Naive thymus-derived CD8-positive, alpha-beta T cell (primary cell): ENCODE data around the gene IRF4. TPM values are rescaled to one million over a fixed set of nuclear protein-coding genes. Genes with fewer than 3 reads are reported as not detected.

Source experiments
- ATAC-seq, 2 donors: fragments of 150-1000 bp; cut with Tn5 transposase in 1 of 2; sonication (Bioruptor Pico), chemical (Tn5 transposase) in 1 of 2; 1 replicate in 1 of 2; 2 replicates in 1 of 2; pipeline ENCODE4 v1.10.0; 2021; ENCODE audit warnings: mild to moderate bottlenecking in 2 of 2, moderate library complexity in 2 of 2
- POLR2A ChIA-PET: fragments of 350-600 bp; sonication (Branson Sonifier 250); formaldehyde crosslinking; loops from one replicate; lab custom pipeline; 2021; ENCODE audit warnings: antibody characterized with exemption; lab: Charles Lee
- DNase-seq, 10 donors: peaks; one replicate each; pipeline versions ENCODE4 v3.0.0 to v3.0.0-alpha.2; 2020 to 2022
- H3K27ac Mint-ChIP-seq, 10 donors: one replicate each; pipeline ENCODE4 v1.8.0; 2020 to 2022; ENCODE audit warnings: mild to moderate bottlenecking in 10 of 10, mixed read lengths in 10 of 10, moderate library complexity in 4 of 10, inconsistent platforms in 1 of 10
- H3K27me3 Mint-ChIP-seq, 5 donors: one replicate each; pipeline ENCODE4 v1.8.0; 2021 to 2022; ENCODE audit warnings: mixed read lengths in 5 of 5
- H3K36me3 Mint-ChIP-seq, 3 donors: one replicate each; pipeline ENCODE4 v1.8.0; 2020 to 2022; ENCODE audit warnings: mixed read lengths in 3 of 3, mild to moderate bottlenecking in 2 of 3, inconsistent platforms in 1 of 3
- H3K4me1 Mint-ChIP-seq, 4 donors: one replicate each; pipeline ENCODE4 v1.8.0; 2021 to 2022; ENCODE audit warnings: mixed read lengths in 4 of 4
- H3K4me3 Mint-ChIP-seq, 10 donors: one replicate each; pipeline ENCODE4 v1.8.0; 2020 to 2022; ENCODE audit warnings: mild to moderate bottlenecking in 10 of 10, mixed read lengths in 10 of 10, moderate library complexity in 6 of 10, inconsistent platforms in 1 of 10
- H3K9me3 Mint-ChIP-seq, 9 donors: one replicate each; pipeline ENCODE4 v1.8.0; 2020 to 2022; ENCODE audit warnings: mixed read lengths in 9 of 9, mild to moderate bottlenecking in 3 of 9, inconsistent platforms in 1 of 9, moderate library complexity in 1 of 9
- polyA plus RNA-seq, 3 donors: library from polyadenylated mRNA; unstranded; fragments of 300-500 nt; fragmentation: Illumina TruSeq; gene quantifications; one replicate each; pipeline ENCODE4 v1.2.3, GENCODE V29; 2021
- total RNA-seq, 8 experiments: library from RNA in 2 of 8; stranded (reverse) in 2 of 8; gene quantifications; one replicate each; pipeline ENCODE4 v1.2.3 and lab custom pipeline; 2021 to 2026

The IRF4 gene
- total and polyA plus RNA-seq, 5 experiments from 2014 or later: 0.44 to 10.4 (median 0.97) TPM

DNA sequence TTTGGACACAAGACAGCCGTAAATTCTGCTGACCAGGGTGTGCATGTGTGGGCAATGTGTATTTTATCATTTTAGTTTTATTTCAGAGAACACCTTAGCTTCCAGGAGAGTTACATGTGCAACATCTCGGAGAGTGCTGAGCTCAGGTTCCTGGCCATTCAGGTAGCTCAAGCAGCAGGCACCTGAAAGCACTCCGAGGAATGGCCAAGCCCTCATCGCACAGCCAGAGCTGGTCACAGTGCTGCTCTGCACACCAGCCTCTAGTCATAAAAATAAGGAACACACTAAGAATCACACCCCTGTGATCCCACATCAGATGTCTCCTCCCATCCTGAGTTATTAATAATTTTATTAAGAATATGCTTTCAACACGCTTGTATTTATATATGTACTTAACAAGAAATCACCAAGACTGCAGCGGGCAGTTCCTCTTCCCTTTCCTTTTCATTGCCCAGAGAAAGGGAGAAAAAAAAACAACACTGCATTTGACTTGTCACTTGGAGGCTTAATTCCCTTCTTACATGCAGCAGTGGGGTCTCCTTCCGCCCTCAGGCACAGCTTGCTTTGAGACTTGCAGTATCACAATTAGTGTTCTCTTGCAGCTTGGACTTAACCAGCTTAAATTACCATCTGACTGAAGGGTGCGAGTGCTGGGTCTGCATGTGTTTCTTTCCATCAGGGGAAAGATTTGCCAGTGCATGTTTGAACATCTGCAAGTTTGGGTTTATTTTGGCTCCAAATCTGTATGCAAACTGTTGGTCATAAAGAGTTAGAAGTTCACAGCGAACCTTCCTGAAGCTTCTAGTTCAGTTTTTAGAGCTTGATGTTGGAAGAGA, 36.0 kb upstream of the IRF4 start:
- peaks cover 15 to 27% (median 21%) of the 10 kb centered on the region in 4 donors for H3K4me1 Mint-ChIP-seq
- H3K27ac Mint-ChIP-seq: peak overlapping the region in 2 of 10 donors; percentile 3 to 70
- H3K36me3 Mint-ChIP-seq: peaks cover 0 to 11% (median 2%) of the 10 kb centered on the region in 3 donors
- peaks cover 0 to 11% (median 0%) of the 10 kb centered on the region in 9 donors for H3K9me3 Mint-ChIP-seq
- no peak for DNase-seq
- POLR2A ChIA-PET: no interaction called here
- no peaks in the 10 kb centered on the region for H3K27me3 Mint-ChIP-seq
- no peak for ATAC-seq
- H3K4me3 Mint-ChIP-seq: no peak overlapping the region

DNA sequence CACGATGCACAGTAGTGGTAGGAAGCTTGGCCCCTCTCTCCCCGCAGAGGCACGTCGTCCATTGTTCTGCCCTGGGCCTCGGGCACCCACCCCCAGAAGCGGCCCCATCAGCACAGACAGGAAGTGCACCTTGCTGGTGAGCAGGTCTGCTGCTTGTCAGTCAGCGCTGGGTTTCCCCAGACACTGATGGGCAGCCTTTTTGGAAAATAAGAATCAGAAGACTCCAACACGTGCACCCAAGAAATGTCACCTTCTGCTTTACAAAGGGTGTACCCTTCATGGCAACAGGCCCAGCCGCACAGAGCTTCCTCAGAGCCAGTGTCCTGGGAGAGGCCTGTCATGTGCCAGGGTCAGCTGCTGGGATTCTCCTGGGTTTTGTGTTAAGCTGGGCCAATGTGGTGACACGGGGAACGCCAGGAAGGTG, 34.7 kb upstream of the IRF4 start:
- H3K4me1 Mint-ChIP-seq: peaks cover 15 to 38% (median 26%) of the 10 kb centered on the region in 4 donors
- peaks cover 0 to 2% (median 0%) of the 10 kb centered on the region in 3 donors for H3K36me3 Mint-ChIP-seq
- ATAC-seq: peak in 1 of 2 donors; percentile 25
- no peaks in the 10 kb centered on the region for H3K27me3 Mint-ChIP-seq
- DNase-seq: no peak
- POLR2A ChIA-PET: no interaction called here
- H3K9me3 Mint-ChIP-seq: peaks cover 0 to 13% (median 0%) of the 10 kb centered on the region in 9 donors
- H3K4me3 Mint-ChIP-seq: no peak overlapping the region
- H3K27ac Mint-ChIP-seq: peak overlapping the region in 7 of 10 donors; percentile 20 to 85 (median 52)

DNA sequence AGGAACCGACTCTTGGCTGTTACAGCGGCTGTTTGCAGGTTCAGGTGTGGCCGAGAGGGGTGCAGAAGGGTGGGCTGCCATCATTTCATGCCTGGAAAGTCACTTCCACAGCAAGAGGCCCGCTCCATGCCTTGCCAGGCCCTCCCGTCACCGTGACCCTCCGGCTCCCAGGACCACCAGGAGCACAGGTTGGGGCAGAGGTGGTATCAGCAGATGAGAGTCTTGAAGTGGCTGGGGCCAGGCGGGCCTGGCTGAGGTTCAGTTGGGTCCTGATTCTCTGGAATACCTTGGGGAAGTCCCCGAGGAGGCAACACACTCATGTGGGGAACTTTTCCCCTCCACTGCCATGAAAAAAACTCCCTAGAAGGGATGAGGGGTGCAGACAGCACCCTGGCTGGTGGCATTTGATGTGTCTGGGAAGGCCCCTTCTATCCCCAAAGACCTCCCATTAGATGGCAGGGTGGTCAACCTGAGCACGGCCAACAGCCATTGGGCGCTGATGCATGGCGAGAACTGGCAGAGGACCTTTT, 34.2 kb upstream of the IRF4 start:
- H3K4me3 Mint-ChIP-seq: no peak overlapping the region
- peak overlapping the region in 4 of 10 donors; percentile 20 to 85 (median 38) for H3K27ac Mint-ChIP-seq
- peaks cover 15 to 38% (median 27%) of the 10 kb centered on the region in 4 donors for H3K4me1 Mint-ChIP-seq
- POLR2A ChIA-PET: no interaction called here
- H3K36me3 Mint-ChIP-seq: no peaks in the 10 kb centered on the region
- H3K27me3 Mint-ChIP-seq: no peaks in the 10 kb centered on the region
- peaks cover 0 to 11% (median 0%) of the 10 kb centered on the region in 9 donors for H3K9me3 Mint-ChIP-seq
- DNase-seq (no peak), ATAC-seq (no peak)

DNA sequence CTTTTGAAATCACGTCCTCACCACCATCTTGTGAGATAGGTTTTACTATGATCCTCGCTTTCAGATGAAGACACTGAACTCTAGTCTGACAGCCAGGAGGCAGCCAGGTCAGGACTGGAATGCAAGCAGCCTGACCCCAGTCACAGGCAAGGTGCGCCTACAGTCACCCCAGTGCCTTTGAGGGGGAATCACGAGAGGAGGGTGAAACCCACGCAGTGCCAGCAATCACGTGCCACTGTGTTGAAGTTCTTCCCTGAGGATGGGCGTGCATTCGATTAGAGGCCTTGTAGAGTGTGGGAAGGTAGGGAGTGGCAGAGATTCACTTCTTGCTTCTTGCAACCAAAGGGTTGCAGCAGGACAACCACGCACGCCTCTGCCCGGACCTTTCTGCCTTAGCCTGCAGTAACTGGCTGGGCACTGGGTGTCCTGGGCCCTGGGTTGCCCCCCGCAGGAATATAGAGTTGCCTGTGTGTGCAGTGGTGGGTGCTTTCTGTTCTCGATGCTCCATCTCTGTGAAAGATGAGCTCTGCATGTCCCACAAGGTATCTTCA, 33.7 kb upstream of the IRF4 start:
- DNase-seq (no peak), ATAC-seq (no peak)
- POLR2A ChIA-PET: no interaction called here
- Mint-ChIP-seq H3K4me1 (peaks cover 15 to 38% (median 27%) of the 10 kb centered on the region in 4 donors), H3K27me3 (no peaks in the 10 kb centered on the region), H3K36me3 (peaks cover 0 to 5% (median 0%) of the 10 kb centered on the region in 3 donors), H3K27ac (peak overlapping the region in 3 of 10 donors; percentile 56 to 85 (median 71)), H3K9me3 (peaks cover 0 to 15% (median 3%) of the 10 kb centered on the region in 9 donors), H3K4me3 (peak overlapping the region in 1 of 10 donors; percentile 48)

DNA sequence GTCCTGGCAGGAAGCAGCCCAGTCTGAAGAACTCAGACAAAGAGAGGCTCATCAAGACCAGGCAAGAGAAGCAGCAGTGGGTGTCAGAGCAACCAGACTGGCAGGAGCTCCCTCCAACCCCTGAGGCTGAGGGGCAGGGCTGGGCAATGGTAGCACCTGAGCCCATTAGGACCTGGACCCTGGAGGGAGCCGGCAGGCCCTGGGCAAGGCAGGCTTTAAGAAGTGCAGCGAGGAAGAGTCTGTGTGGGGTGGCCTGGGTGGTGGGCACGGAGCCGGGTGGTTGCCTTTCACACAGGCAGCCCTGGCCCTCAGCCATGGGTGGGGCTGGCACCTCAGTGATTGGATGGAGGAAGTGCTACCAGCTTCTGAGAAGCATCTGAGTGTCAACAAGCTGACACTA, 33.1 kb upstream of the IRF4 start:
- DNase-seq: no peak
- H3K4me3 Mint-ChIP-seq: peak overlapping the region in 3 of 10 donors; percentile 27 to 48 (median 44)

DNA sequence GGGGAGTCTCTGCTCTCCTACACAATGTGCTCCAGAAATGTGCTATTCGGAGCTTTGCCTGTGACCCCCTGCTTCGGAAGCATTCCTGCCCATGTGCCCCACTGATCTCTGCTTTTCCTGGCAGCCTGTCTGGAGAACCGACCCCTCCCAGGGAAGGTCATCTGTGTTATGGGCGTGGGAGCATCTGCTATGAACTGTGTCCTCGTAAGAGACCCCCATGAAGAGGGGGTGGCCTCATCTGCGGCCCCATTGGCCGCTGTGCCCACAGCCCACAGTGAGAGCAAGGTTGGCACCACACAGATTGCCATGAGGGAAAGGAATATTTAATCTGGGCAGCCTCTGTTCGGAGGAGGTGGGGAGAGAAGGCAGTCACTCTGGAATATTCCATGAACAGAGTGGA, 32.7 kb upstream of the IRF4 start:
- DNase-seq (no peak), ATAC-seq (no peak)
- H3K4me1 Mint-ChIP-seq: peaks cover 15 to 38% (median 25%) of the 10 kb centered on the region in 4 donors
- peak overlapping the region in 1 of 10 donors; percentile 48 for H3K4me3 Mint-ChIP-seq
- H3K27me3 Mint-ChIP-seq: no peaks in the 10 kb centered on the region
- peaks cover 0 to 7% (median 0%) of the 10 kb centered on the region in 3 donors for H3K36me3 Mint-ChIP-seq
- peaks cover 0 to 21% (median 3%) of the 10 kb centered on the region in 9 donors for H3K9me3 Mint-ChIP-seq
- H3K27ac Mint-ChIP-seq: peak overlapping the region in 3 of 10 donors; percentile 27 to 85 (median 41)
- POLR2A ChIA-PET: no interaction called here

More for the DNA sequence above, 33.1 kb upstream of the IRF4 start:
- POLR2A ChIA-PET: no interaction called here
- ATAC-seq: no peak
- Mint-ChIP-seq H3K27ac (peak overlapping the region in 5 of 10 donors; percentile 27 to 85 (median 68)), H3K9me3 (peaks cover 0 to 20% (median 3%) of the 10 kb centered on the region in 9 donors), H3K36me3 (peaks cover 0 to 5% (median 0%) of the 10 kb centered on the region in 3 donors), H3K27me3 (no peaks in the 10 kb centered on the region), H3K4me1 (peaks cover 15 to 38% (median 25%) of the 10 kb centered on the region in 4 donors)

DNA sequence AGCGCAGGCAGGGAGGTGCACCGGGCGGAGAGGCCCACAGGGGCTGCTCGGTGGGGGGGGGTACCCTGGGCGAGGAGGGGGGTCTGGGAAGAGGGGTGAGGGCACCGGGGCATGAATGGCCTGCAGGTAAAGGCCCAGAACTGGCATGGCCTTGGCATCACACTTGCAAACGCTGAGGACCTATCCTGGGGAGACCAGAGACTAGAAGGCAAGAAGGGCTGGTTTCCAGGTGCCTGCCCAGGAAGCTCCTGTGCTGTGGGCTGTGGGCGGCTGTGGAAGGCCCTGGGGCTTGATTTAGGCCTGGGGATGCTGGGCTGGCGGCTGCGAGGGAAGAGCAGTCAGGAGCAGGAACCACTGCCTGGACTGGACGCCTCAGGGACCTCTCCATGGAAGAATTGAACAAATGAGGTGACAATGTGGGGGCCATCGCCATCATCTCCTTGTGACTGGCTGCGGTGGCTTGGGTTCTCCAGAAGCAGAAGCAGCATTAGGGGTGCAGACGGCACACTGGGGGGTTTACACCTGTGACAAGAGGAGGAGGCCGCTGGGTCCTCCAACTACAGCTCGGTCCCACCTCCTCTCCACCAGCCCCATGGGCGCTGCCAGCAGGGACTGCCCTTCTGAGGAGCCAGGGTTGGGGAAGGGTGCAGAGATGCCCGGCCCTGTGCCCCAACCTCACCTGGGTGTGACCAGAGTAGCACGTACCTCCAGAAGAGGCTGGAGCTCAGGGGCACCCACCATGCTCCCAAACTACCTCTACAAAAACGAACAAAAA, 32.1 kb upstream of the IRF4 start:
- H3K27ac Mint-ChIP-seq: peak overlapping the region in 1 of 10 donors; percentile 85
- no peak overlapping the region for H3K4me3 Mint-ChIP-seq
- POLR2A ChIA-PET: no interaction called here
- DNase-seq (no peak), ATAC-seq (no peak)
- H3K36me3 Mint-ChIP-seq: peaks cover 0 to 13% (median 4%) of the 10 kb centered on the region in 3 donors
- peaks cover 14 to 38% (median 24%) of the 10 kb centered on the region in 4 donors for H3K4me1 Mint-ChIP-seq
- H3K9me3 Mint-ChIP-seq: peaks cover 0 to 27% (median 9%) of the 10 kb centered on the region in 9 donors
- no peaks in the 10 kb centered on the region for H3K27me3 Mint-ChIP-seq

DNA sequence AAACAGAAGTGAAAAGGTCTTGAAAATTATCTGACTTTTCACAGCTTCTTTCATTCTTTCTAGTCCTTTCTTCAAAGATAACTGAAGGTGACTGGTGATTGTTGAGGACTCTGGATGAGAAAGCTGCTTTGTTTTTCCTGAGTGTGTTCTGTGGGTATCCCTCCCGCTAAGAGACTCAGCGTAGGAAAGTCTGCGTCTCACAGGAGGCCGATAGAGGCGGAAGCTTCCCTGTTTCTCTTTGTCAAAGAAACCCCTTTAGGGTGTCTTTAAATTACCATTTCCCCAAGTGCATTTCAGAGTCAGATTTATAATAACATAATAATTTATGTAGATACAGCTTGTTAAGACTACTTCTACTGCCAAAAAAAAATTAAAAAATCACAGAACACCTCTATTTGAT, 31.2 kb upstream of the IRF4 start:
- no peak overlapping the region for H3K4me3 Mint-ChIP-seq
- H3K9me3 Mint-ChIP-seq: peaks cover 0 to 29% (median 11%) of the 10 kb centered on the region in 9 donors
- H3K36me3 Mint-ChIP-seq: peaks cover 0 to 13% (median 4%) of the 10 kb centered on the region in 3 donors
- POLR2A ChIA-PET: no interaction called here
- no peaks in the 10 kb centered on the region for H3K27me3 Mint-ChIP-seq
- no peak for ATAC-seq
- DNase-seq: no peak
- peak overlapping the region in 2 of 10 donors; percentile 5 to 33 for H3K27ac Mint-ChIP-seq
- peaks cover 13 to 39% (median 22%) of the 10 kb centered on the region in 4 donors for H3K4me1 Mint-ChIP-seq

DNA sequence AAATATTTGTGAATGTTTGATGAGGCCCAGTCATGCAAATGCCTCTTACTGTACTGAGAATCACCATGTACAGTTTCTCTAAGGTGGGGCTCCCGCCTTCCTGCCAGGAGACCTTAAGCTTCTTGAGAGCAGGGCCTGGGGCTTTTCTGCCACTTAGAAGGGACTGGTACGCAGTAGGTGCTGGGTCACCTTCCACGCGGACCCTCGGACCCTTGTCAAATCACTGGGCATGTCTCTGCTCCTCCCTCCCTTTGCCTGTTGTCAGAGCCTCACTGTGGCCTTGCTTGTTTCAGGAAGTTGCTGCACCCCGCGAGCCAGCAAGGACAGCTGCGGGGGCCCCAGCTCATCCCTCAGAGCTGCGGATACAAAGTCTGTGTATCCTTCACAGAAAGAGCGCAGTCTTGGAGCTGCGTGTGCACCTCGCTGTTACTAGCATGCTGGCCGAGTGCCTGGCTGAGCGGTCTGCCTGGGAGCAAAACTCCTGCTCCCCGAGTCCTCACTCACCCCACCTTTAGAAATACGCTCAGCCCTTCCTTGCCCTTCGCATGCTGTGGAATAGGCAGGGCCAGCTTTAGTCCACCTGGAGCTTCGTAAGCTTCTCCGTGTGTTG, 30.7 kb upstream of the IRF4 start:
- Mint-ChIP-seq H3K4me1 (peaks cover 13 to 42% (median 22%) of the 10 kb centered on the region in 4 donors), H3K27ac (peak overlapping the region in 2 of 10 donors; percentile 5 to 17), H3K36me3 (peaks cover 0 to 13% (median 4%) of the 10 kb centered on the region in 3 donors), H3K4me3 (no peak overlapping the region), H3K27me3 (no peaks in the 10 kb centered on the region), H3K9me3 (peaks cover 0 to 33% (median 11%) of the 10 kb centered on the region in 9 donors)
- no peak for DNase-seq
- ATAC-seq: no peak
- POLR2A ChIA-PET: no interaction called here

DNA sequence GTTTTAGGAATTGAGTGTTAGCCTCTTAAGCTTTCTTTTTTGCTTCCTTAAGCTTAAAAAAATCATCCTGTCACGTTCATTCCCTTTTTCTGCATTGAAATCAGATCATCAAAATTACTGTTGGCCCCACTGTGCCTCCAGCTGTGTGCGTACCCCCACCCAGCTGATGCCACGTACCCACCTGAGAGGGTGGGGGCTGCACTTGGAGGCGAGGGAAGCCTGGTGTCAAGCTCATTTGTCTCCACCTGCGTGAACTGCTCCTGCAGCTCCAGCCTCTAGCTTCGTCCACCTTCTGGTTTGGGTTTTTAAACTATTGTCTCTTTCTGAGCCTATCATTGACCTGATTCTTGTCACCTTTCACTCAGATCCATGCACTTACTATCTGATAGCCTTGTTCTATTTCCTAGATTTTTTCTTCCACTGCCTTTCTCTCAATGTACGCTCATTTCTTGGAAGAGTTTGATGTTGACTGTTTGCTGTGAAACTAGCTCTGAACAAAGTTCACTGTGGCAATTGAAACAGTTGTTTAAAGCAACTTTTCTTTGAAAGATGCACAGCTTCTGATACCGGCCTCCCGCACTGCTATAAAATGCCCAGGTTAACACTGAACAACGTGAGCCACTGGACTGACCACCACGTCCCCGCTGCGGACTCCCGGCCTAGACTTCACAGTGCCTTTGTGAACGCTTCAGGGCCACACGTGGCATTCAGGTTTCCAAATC, 30.0 kb upstream of the IRF4 start:
- Mint-ChIP-seq H3K27ac (peak overlapping the region in 2 of 10 donors; percentile 16 to 48), H3K36me3 (peaks cover 0 to 13% (median 4%) of the 10 kb centered on the region in 3 donors), H3K27me3 (no peaks in the 10 kb centered on the region), H3K4me1 (peaks cover 13 to 39% (median 21%) of the 10 kb centered on the region in 4 donors), H3K9me3 (peaks cover 0 to 33% (median 11%) of the 10 kb centered on the region in 9 donors), H3K4me3 (no peak overlapping the region)
- DNase-seq: no peak
- POLR2A ChIA-PET: no interaction called here
- ATAC-seq: no peak

DNA sequence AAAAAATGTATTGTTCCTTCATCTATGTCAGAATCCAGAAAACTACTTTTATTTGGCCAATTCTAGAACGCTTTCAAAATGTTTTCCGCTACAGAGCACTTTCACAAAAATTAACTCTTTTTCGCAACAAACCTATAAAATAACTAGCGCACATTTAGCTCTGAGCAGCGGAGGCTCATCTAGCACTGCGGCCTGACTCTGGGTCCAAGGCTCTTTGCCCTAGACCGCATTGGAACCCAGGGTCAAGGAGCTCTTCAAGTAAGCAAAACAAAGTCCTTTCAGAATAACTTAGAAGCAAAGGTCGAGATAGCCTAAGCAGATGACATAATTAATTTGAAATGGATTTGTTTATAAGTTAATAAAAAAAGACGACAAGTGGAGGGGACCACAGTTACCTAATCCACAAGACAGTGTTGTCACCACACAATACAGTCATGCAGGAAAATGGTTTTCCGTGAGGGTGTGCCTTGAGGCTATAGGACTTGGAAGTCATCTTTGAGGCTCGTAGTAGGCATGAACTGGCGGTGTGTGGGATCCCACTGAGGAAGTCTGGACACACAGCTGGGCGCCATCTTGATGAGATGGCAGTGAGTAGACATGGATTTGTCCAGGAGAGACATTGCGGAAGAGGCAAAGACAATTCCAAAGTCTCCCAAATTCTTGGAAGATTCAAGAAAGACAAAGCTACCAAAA, 29.2 kb upstream of the IRF4 start:
- peaks cover 0 to 13% (median 4%) of the 10 kb centered on the region in 3 donors for H3K36me3 Mint-ChIP-seq
- peaks cover 7 to 33% (median 17%) of the 10 kb centered on the region in 4 donors for H3K4me1 Mint-ChIP-seq
- H3K4me3 Mint-ChIP-seq: no peak overlapping the region
- no peaks in the 10 kb centered on the region for H3K27me3 Mint-ChIP-seq
- POLR2A ChIA-PET: no interaction called here
- no peak for ATAC-seq
- H3K27ac Mint-ChIP-seq: peak overlapping the region in 1 of 10 donors; percentile 48
- no peak for DNase-seq
- peaks cover 0 to 34% (median 11%) of the 10 kb centered on the region in 9 donors for H3K9me3 Mint-ChIP-seq
